ENCODE measurements around the gene PPFIBP1. TPM values are rescaled to one million over a fixed set of nuclear protein-coding genes. Genes with fewer than 3 reads are reported as not detected.
A peak's percentile ranks its signal among the peaks of the same experiment; 100 is the strongest.

PPFIBP1 gene
- total and polyA plus RNA-seq, 2 of the 4 experiments (the other 2 are of a cell fraction), result 30.4 to 72.2 TPM

DNA sequence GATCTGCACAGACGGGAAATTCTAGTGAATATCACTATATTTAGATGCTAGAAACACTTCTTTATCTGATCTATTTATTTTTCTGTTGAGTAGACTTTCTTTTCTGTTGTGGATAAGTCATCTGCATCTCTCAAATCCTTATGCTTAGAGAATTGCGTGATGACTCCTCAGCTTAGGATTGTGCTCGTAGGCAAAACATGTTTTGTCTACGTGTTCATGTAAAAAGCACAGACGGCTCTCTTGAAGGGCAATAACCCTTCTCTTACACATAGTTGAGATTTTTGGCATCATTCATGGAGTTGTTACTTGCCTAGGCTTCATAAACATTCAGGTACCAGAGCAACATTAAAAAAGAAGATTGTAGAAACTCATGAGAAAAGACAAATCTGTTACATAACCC lies 18.6 kb downstream of the PPFIBP1 start:
- intact Hi-C loops (cut with micrococcal nuclease) (loop anchor here (2.0 kb wide), 1 partner anchor 18 kb away; the partner anchor contains the start of gene PPFIBP1), in situ Hi-C loops (cut with MboI; ENCODE audit: low sequenced_read_pairs) (no loop called here), dilution Hi-C loops (cut with HindIII; ENCODE audit: low sequenced_read_pairs, unreplicated experiment) (no loop called here)
- Histone ChIP-seq H3K36me3 (ENCODE audit: control insufficient read depth, insufficient read depth, low read length) (no peaks in the 10 kb centered on the region), H3K4me2 (ENCODE audit: low read depth, low read length) (peak overlapping the region; percentile 84), H3K9me1 (ENCODE audit: insufficient read depth, low read length) (peaks cover 31% of the 10 kb centered on the region), H3K27ac (ENCODE audit: insufficient read depth, low read length) (peak overlapping the region; percentile 8; the same call in 1 of the 2 replicates), H3K4me1 (ENCODE audit: control insufficient read depth, insufficient read depth, low read length) (peaks cover 18% of the 10 kb centered on the region), H3K79me1 (ENCODE audit: low read depth in 1 of 2, low read length in 2 of 2) (peaks cover 26 to 81% of the 10 kb centered on the region in 2 experiments), H3K18ac (ENCODE audit: low read depth, low read length) (peak overlapping the region; percentile 4; the same call in 1 of the 2 replicates), H3K9ac (ENCODE audit: low read depth, low read length) (no peak overlapping the region), H3K9me3 (ENCODE audit: control insufficient read depth, insufficient read depth, low read length) (no peaks in the 10 kb centered on the region), H2BK5ac (ENCODE audit: low read depth, low read length, poor library complexity, severe bottlenecking) (peak overlapping the region; percentile 96), H3K14ac (replicated peaks; ENCODE audit: low read depth, low read length) (no peak overlapping the region), H2AK5ac (ENCODE audit: low read depth, low read length) (no peak overlapping the region), H2AFZ (replicated peaks; ENCODE audit: low read length, poor library complexity) (no peak overlapping the region), H2BK15ac (ENCODE audit: low read depth, low read length) (no peak overlapping the region), H3K4ac (ENCODE audit: low read depth, low read length) (no peak overlapping the region), H3K23ac (ENCODE audit: low read depth, low read length) (no peak overlapping the region), H4K20me1 (ENCODE audit: insufficient read depth, low read length) (peaks cover 31% of the 10 kb centered on the region; the same call in 1 of the 2 replicates), H4K91ac (ENCODE audit: insufficient read depth, low read depth, low read length) (no peak overlapping the region), H2AK9ac (replicated peaks; ENCODE audit: low read depth, low read length, poor library complexity) (no peak overlapping the region), H3K4me3 (ENCODE audit: insufficient read depth, low read depth, low read length) (no peak overlapping the region), H3K56ac (ENCODE audit: extremely low read depth, insufficient read depth, low read length) (no peak overlapping the region), H4K5ac (ENCODE audit: low read depth, low read length) (no peak overlapping the region), H2BK20ac (ENCODE audit: low read depth, low read length) (no peak overlapping the region), H2BK120ac (ENCODE audit: low read depth, low read length) (no peak overlapping the region), H4K8ac (ENCODE audit: low read depth in 2 of 2, low read length in 2 of 2) (no peak overlapping the region), H3K27me3 (ENCODE audit: control insufficient read depth, insufficient read depth, low read length) (no peaks in the 10 kb centered on the region)
- no TSS peak for BruUV-seq (replicated peaks)
- DNase-seq (peak; percentile 97), ATAC-seq (ENCODE audit: low read depth) (peak; percentile 96)
- TF ChIP-seq, protein P1, sequence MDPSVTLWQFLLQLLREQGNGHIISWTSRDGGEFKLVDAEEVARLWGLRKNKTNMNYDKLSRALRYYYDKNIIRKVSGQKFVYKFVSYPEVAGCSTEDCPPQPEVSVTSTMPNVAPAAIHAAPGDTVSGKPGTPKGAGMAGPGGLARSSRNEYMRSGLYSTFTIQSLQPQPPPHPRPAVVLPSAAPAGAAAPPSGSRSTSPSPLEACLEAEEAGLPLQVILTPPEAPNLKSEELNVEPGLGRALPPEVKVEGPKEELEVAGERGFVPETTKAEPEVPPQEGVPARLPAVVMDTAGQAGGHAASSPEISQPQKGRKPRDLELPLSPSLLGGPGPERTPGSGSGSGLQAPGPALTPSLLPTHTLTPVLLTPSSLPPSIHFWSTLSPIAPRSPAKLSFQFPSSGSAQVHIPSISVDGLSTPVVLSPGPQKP (IDR thresholded peaks at IDR 0.05; ENCODE audit: borderline replicate concordance, low read depth, low read length), result no peak
- TF ChIP-seq CEBPB (IDR thresholded peaks at IDR 0.05; ENCODE audit: low read depth, low read length), result peak; percentile 29; the same call in 1 of the 2 replicates
- TF ChIP-seq SMC3 (IDR thresholded peaks at IDR 0.05; ENCODE audit: low read depth, low read length), result no peak
- TF ChIP-seq NFE2L2 (IDR thresholded peaks at IDR 0.05; ENCODE audit: low read depth, low read length), result peak; percentile 10; the same call in 1 of the 2 replicates
- TF ChIP-seq RAD21 (IDR thresholded peaks at IDR 0.05; ENCODE audit: low read length), result no peak
- no peak for TF ChIP-seq RFX5 (IDR thresholded peaks at IDR 0.05; ENCODE audit: low read depth, low read length)
- TF ChIP-seq CHD1 (IDR thresholded peaks at IDR 0.05; ENCODE audit: low read depth, low read length), result no peak
- no peak for TF ChIP-seq POLR2A (IDR thresholded peaks at IDR 0.05; ENCODE audit: low read depth, low read length)
- peak; percentile 55; the same call in 1 of the 2 replicates for TF ChIP-seq FOS (IDR thresholded peaks at IDR 0.05; ENCODE audit: low read depth, low read length)
- no peak for TF ChIP-seq MXI1 (IDR thresholded peaks at IDR 0.05; ENCODE audit: borderline replicate concordance, low read depth, low read length)
- peak; percentile 21; the same call in 1 of the 2 replicates for TF ChIP-seq BHLHE40 (IDR thresholded peaks at IDR 0.05; ENCODE audit: low read depth, low read length)
- peak; percentile 52 for TF ChIP-seq RCOR1 (IDR thresholded peaks at IDR 0.05; ENCODE audit: insufficient replicate concordance, low read length)
- TF ChIP-seq MAFK (IDR thresholded peaks at IDR 0.05; ENCODE audit: low read depth, low read length), result peak; percentile 92
- TF ChIP-seq, protein P2, sequence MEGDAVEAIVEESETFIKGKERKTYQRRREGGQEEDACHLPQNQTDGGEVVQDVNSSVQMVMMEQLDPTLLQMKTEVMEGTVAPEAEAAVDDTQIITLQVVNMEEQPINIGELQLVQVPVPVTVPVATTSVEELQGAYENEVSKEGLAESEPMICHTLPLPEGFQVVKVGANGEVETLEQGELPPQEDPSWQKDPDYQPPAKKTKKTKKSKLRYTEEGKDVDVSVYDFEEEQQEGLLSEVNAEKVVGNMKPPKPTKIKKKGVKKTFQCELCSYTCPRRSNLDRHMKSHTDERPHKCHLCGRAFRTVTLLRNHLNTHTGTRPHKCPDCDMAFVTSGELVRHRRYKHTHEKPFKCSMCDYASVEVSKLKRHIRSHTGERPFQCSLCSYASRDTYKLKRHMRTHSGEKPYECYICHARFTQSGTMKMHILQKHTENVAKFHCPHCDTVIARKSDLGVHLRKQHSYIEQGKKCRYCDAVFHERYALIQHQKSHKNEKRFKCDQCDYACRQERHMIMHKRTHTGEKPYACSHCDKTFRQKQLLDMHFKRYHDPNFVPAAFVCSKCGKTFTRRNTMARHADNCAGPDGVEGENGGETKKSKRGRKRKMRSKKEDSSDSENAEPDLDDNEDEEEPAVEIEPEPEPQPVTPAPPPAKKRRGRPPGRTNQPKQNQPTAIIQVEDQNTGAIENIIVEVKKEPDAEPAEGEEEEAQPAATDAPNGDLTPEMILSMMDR (conservative IDR thresholded peaks at IDR 0.05; ENCODE audit: low read depth, low read length), result no peak
- no peak for TF ChIP-seq MAZ (IDR thresholded peaks at IDR 0.05; ENCODE audit: borderline replicate concordance, low read depth, low read length)
- TF ChIP-seq, protein P3, sequence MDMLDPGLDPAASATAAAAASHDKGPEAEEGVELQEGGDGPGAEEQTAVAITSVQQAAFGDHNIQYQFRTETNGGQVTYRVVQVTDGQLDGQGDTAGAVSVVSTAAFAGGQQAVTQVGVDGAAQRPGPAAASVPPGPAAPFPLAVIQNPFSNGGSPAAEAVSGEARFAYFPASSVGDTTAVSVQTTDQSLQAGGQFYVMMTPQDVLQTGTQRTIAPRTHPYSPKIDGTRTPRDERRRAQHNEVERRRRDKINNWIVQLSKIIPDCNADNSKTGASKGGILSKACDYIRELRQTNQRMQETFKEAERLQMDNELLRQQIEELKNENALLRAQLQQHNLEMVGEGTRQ (IDR thresholded peaks at IDR 0.05; ENCODE audit: low read depth, low read length), result no peak
- WGBS, 2 experiments (ENCODE audit: extremely low coverage in 2 of 2, insufficient read length in 1 of 2), result 0% methylated on average over 1 of the region's 5 CpGs; no CpG with 5 or more reads in 1 of the 2 experiments
- ChIA-PET POLR2A (ENCODE audit: unreplicated experiment) (no interaction called here), CTCF (no interaction called here)

All from IMR-90 (cell line).